SK-N-MC (cell line): ENCODE results near the gene CRB3.

Source experiments
- EZH2 ChIP-seq: fragments of 200-600 bp; sonication (generic); IDR thresholded peaks from one replicate; pipeline ENCODE4 v1.6.1; 2017; ENCODE audit warnings: antibody characterized with exemption
- POLR2AphosphoS5 ChIP-seq: IDR thresholded peaks from 2 replicates; pipeline ENCODE4 v1.6.1; 2012; ENCODE audit warnings: mild to moderate bottlenecking, low read depth, low read length, borderline replicate concordance

DNA sequence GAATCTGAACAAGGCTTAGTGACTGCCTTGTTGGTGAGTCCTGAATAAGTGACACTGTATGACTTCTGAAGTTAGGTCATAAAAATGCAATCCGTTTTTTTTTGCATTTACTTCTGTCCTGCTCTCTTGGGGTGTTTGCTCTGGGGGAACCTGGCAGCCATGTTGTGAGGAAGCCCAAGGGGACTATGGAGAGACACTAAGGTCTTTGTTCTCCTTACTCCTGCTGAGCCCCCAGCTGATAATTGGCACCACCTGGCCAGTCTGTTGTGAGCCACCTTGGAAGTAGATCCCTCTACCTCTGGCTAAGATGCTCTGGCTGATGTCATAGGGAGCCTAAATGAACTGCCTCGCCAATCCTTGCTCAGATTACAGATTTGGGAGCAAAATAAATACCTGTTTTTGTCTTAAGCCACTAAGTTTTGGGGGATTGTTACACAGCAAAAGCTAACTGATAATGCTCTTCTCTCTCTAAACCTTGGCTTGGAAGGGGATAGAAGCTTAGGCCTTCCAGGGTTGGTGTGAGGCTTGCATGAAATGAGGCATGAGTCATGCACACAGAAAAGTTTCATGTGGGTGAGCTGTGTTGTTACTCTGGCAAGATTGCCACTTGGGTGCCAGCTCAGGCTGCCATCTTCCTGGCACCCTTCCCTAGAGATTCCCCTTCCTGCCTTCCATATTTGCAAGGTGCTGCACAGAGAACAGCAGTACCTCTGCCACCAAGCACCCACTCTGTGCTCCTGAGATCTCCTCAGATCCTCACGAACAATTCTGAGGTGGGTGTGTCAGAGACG, 27.9 kb downstream of the CRB3 start:
- TF ChIP-seq POLR2AphosphoS5 (no peak), EZH2 (no peak)
